KBM-7 (cell line): ENCODE measurements around the gene TOB2.
"Not testable (repeated sequence)": the region's sequence is repeated elsewhere in the genome, so short reads cannot be mapped to it uniquely, and the experiment has no call there.

ENCODE experiments used
- DNase-seq: peaks from one replicate; pipeline ENCODE4 v3.0.0-alpha.2; 2015
- in situ Hi-C: fragments of 300-500 bp; cut with MboI; formaldehyde crosslinking; loops from 2 replicates; pipeline ENCODE4 v1.14.3; 2020; ENCODE audit warnings: low sequenced_read_pairs, low pct_unique_long_range_greater_than_20kb, mixed read lengths

The TOB2 gene

GRCh38 chr22:41434361-41435003 lies 12.1 kb downstream of the TOB2 start:
- in situ Hi-C loops, DNase-seq: not testable (repeated sequence)

GRCh38 chr22:41433480-41433879 lies 13.1 kb downstream of the TOB2 start:
- in situ Hi-C loops, DNase-seq: not testable (repeated sequence)

- no peak for DNase-seq
Measured at GRCh38 chr22:41431656-41432055, 14.9 kb downstream of the TOB2 start.

GRCh38 chr22:41429951-41430332 lies 16.7 kb downstream of the TOB2 start:
- no peak for DNase-seq
- in situ Hi-C loops, result no loop called here

More at GRCh38 chr22:41431656-41432055, 14.9 kb downstream of the TOB2 start:
- in situ Hi-C loops, result no loop called here

- DNase-seq, result no peak
- in situ Hi-C loops, result no loop called here
Measured at GRCh38 chr22:41429232-41429950, 17.2 kb downstream of the TOB2 start.

- in situ Hi-C loops, result no loop called here
- no peak for DNase-seq
Measured at GRCh38 chr22:41425660-41426365, 20.8 kb downstream of the TOB2 start.

- DNase-seq, result no peak
- in situ Hi-C loops, result no loop called here
Measured at GRCh38 chr22:41418717-41419116, 27.9 kb downstream of the TOB2 start.

GRCh38 chr22:41417622-41418390 lies 28.8 kb downstream of the TOB2 start:
- DNase-seq, result no peak
- in situ Hi-C loops, result no loop called here

GRCh38 chr22:41415554-41415953 lies 31.0 kb downstream of the TOB2 start:
- in situ Hi-C loops, result no loop called here
- no peak for DNase-seq

GRCh38 chr22:41411021-41411851 lies 35.4 kb downstream of the TOB2 start:
- in situ Hi-C loops, result no loop called here
- no peak for DNase-seq

GRCh38 chr22:41410311-41410751 lies 36.3 kb downstream of the TOB2 start:
- DNase-seq, result no peak
- in situ Hi-C loops, result no loop called here

GRCh38 chr22:41408665-41409064 lies 37.9 kb downstream of the TOB2 start:
- no peak for DNase-seq
- in situ Hi-C loops, result loop anchor here (10.0 kb wide), 1 partner anchor 106 kb away; no protein-coding TSS in a partner anchor

GRCh38 chr22:41407433-41407832 lies 39.2 kb downstream of the TOB2 start:
- in situ Hi-C loops, result loop anchor here (10.0 kb wide), 1 partner anchor 107 kb away; no protein-coding TSS in a partner anchor
- DNase-seq, result no peak

- DNase-seq, result no peak
- in situ Hi-C loops, result loop anchor here (10.0 kb wide), 1 partner anchor 108 kb away; no protein-coding TSS in a partner anchor
Measured at GRCh38 chr22:41406410-41406809, 40.2 kb downstream of the TOB2 start.

- DNase-seq, result no peak
- in situ Hi-C loops, result loop anchor here (10.0 kb wide), 1 partner anchor 109 kb away; no protein-coding TSS in a partner anchor
Measured at GRCh38 chr22:41405588-41405987, 41.0 kb downstream of the TOB2 start.

GRCh38 chr22:41403532-41404318 lies 42.9 kb downstream of the TOB2 start:
- in situ Hi-C loops, result loop anchor here (10.0 kb wide), 1 partner anchor 111 kb away; no protein-coding TSS in a partner anchor
- peak; percentile 89 for DNase-seq

- in situ Hi-C loops, result loop anchor here (10.0 kb wide), 1 partner anchor 112 kb away; no protein-coding TSS in a partner anchor
- DNase-seq, result not testable (repeated sequence)
Measured at GRCh38 chr22:41402851-41403250, 43.8 kb downstream of the TOB2 start.
